Activated naive CD4-positive, alpha-beta T cell treated with anti-CD3 and anti-CD28 coated beads, Interleukin-2, amount 10 ng/mL, durations not matched to agents 5 hours and 36 hours (primary cell): ENCODE results near the gene CCDC40. TPM values are rescaled to one million over a fixed set of nuclear protein-coding genes. Genes with fewer than 3 reads are reported as not detected.

Source experiments
- microRNA-seq: library from miRNA; unstranded; fragments of <30 nt; microRNA quantifications from one replicate; pipeline ENCODE4 v1.2.0, GENCODE V29; 2022; ENCODE audit warnings: borderline microRNAs expressed, borderline replicate concordance
- total RNA-seq, 2 experiments: library from RNA; stranded (reverse); gene quantifications; one replicate each; pipeline ENCODE4 v1.2.3, GENCODE V29; 2021

Gene CCDC40, protein sequence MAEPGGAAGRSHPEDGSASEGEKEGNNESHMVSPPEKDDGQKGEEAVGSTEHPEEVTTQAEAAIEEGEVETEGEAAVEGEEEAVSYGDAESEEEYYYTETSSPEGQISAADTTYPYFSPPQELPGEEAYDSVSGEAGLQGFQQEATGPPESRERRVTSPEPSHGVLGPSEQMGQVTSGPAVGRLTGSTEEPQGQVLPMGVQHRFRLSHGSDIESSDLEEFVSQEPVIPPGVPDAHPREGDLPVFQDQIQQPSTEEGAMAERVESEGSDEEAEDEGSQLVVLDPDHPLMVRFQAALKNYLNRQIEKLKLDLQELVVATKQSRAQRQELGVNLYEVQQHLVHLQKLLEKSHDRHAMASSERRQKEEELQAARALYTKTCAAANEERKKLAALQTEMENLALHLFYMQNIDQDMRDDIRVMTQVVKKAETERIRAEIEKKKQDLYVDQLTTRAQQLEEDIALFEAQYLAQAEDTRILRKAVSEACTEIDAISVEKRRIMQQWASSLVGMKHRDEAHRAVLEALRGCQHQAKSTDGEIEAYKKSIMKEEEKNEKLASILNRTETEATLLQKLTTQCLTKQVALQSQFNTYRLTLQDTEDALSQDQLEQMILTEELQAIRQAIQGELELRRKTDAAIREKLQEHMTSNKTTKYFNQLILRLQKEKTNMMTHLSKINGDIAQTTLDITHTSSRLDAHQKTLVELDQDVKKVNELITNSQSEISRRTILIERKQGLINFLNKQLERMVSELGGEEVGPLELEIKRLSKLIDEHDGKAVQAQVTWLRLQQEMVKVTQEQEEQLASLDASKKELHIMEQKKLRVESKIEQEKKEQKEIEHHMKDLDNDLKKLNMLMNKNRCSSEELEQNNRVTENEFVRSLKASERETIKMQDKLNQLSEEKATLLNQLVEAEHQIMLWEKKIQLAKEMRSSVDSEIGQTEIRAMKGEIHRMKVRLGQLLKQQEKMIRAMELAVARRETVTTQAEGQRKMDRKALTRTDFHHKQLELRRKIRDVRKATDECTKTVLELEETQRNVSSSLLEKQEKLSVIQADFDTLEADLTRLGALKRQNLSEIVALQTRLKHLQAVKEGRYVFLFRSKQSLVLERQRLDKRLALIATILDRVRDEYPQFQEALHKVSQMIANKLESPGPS
- not detected for total RNA-seq

DNA sequence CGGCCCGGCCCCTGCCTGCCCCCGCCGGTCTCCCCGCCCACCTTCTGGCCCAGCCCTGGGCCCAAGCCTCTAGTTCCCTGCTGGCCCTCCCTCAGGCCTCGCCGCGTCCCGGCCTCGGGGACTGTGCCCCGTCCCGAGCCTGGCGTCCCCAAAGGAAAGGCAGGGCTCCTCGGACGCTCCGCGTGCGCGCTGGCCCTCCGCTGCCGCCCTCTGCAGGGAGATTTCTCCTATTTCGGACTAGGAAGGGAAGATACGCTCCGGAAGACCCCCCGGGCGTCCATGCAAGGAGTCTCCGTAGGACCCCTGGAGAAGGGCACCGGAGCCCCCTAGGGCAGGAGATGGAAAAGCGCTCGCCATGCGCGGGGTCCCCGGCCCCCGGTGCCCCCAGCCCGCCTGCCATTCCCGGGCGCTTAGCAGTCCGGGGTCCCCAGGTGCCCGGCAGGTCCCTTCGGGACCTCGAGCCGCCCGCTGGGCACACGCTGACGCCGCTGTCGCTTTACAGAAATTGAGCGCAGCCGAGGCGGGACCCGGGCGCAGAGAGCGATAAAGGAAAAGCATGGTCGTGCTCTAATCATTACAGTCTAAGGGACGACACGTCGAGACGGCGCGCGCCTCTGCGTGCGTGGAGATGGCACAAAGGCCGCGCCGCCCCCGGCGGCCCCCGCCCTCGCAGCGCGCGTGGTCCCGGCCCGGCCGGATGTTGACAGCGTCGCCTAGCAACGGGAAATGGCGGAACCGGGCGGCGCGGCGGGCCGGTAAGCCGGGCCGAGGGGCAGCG, at the start of gene CCDC40:
Gene CCDC40 (plus strand): TSS at position 706 of the 778 bp plus-strand sequence. CDS start 21 bp downstream, at position 727.

DNA sequence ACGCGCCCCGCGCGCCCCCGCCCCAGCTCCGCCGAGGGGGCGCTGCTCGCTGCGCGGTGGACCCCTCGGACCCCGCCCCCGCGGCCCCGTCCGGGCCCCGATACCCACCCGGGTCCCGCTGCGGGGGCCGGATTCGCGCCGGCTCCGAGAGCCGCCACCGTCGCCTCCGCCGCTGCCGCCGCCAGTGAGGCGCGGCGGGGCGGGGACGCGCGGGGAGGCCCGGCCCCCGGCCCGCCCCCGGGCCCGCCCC, 830 bp upstream of the CCDC40 start, which contains the start of gene TBC1D16:
Gene TBC1D16 (minus strand): TSS at position 186 of the 250 bp plus-strand sequence. CDS start 22,325 bp downstream, outside the sequence.

DNA sequence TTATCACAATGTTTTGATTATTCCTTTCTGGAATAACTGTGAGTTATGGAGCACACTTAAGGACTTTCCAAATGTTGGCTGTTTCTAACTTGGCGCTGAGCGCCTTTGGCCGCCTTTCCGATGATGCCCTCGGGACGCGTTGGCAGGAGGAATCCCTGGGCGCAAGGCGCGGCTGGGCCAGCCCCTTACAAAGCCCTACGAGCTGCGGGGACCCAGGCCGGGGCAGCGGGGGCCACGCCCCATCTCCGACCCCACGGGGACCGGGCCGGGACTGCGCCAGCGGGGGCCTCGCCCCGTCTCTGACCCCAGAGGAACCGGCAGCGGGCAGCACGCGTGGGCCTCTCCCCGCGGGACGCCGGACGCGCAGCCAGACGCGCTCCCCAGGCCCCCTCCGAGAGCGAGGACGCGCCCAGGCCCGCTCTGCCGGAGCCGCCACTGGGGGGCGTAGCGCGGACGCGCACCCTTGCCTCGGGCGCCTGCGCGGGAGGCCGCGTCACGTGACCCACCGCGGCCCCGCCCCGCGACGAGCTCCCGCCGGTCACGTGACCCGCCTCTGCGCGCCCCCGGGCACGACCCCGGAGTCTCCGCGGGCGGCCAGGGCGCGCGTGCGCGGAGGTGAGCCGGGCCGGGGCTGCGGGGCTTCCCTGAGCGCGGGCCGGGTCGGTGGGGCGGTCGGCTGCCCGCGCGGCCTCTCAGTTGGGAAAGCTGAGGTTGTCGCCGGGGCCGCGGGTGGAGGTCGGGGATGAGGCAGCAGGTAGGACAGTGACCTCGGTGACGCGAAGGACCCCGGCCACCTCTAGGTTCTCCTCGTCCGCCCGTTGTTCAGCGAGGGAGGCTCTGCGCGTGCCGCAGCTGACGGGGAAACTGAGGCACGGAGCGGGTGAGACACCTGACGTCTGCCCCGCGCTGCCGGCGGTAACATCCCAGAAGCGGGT, 64.8 kb downstream of the CCDC40 start, which contains the start of gene GAA:
Gene GAA (plus strand): TSS at position 571 of the 935 bp plus-strand sequence. CDS start 3,006 bp downstream, outside the sequence.

DNA sequence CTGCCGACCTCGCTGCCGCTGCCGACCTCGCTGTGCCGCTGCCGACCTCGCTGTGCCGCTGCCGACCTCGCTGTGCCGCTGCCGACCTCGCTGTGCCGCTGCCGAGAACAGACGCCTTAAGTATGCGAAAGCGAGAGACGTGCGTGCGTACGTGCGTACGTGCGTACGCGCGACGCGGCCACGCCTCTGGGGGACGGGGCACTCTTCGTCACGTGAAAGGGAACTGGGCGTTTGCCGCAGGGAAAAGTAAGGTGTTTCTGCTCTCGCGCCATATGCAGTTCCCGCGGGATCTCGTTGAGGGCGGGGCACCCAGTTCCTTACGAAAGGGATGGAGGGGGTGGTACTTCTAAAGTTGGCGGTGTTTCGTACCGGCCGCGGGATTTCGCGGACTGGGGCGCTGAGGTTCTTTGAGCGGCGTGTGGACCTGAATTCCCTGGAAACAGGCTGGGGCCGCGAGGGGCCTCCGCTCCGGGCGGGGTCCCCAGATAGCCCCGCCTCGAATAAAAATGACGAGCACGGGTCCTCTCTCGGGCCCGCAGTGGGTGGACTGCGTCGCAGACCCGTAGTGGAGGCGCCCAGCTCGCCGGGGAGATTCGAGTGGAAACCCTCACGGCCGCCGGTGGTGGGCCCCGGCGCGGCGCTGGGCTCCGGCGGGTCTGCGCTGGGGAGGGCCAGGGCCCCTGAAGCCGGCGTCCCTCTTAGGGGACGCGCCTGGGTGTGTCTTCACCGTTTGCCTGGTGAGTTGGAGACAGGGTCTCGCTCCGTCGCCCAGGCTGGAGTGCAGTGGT, 110.8 kb downstream of the CCDC40 start, which contains the start of gene EIF4A3:
Gene EIF4A3 (minus strand): TSS at position 94 of the 788 bp plus-strand sequence. CDS start 167 bp downstream, outside the sequence.

Small RNA genes lying within 50 kb of the gene (microRNA-seq; reads per million reads assigned to microRNA genes)
- not detected for gene MIR1268B

Other genes with a start within 250 kb of the CCDC40 start
- gene CBX8, start 239.6 kb upstream of the CCDC40 start, total RNA-seq, result 1 to 10 TPM; 6.9 to 7.0 TPM
- 10 to 100 TPM; 40.2 to 44.6 TPM for gene CBX4, start 197.2 kb upstream of the CCDC40 start, total RNA-seq
- 1 to 10 TPM in 1 of 2 experiments, under 1 TPM in 1; 0.68 to 1.1 TPM for gene TBC1D16, start 770 bp upstream of the CCDC40 start, total RNA-seq
- gene GAA, start 64.9 kb downstream of the CCDC40 start, total RNA-seq, result 10 to 100 TPM; 17.1 to 17.2 TPM
- gene EIF4A3, start 110.5 kb downstream of the CCDC40 start, total RNA-seq, result 100 to 1,000 TPM; 110 to 117 TPM
- not detected for gene CARD14, start 133.4 kb downstream of the CCDC40 start, total RNA-seq
- gene SGSH, start 183.7 kb downstream of the CCDC40 start, total RNA-seq, result 10 to 100 TPM; 43.3 to 47.9 TPM
- gene SLC26A11, start 183.8 kb downstream of the CCDC40 start, total RNA-seq, result 1 to 10 TPM; 7.6 to 7.7 TPM
- 100 to 1,000 TPM; 342 to 351 TPM for gene RNF213, start 224.2 kb downstream of the CCDC40 start, total RNA-seq